NAMALWA (cell line): ENCODE measurements around the gene MAPK8.

ENCODE experiments used
- DNase-seq: peaks from one replicate; pipeline ENCODE4 v3.0.0-alpha.2; 2015; ENCODE audit warnings: low spot score

The MAPK8 gene

GRCh38 chr10:48477616-48478015 lies 171.1 kb downstream of the MAPK8 start:
- no peak for DNase-seq

GRCh38 chr10:48478469-48478868 lies 172.0 kb downstream of the MAPK8 start:
- DNase-seq, result no peak

GRCh38 chr10:48478980-48479811 lies 172.7 kb downstream of the MAPK8 start:
- DNase-seq, result no peak

GRCh38 chr10:48480397-48481374 lies 174.2 kb downstream of the MAPK8 start:
- DNase-seq, result no peak

GRCh38 chr10:48481385-48481784 lies 174.9 kb downstream of the MAPK8 start:
- DNase-seq, result no peak

- DNase-seq, result no peak
Observed at GRCh38 chr10:48482207-48482606, 175.7 kb downstream of the MAPK8 start.

GRCh38 chr10:48484911-48485310 lies 178.4 kb downstream of the MAPK8 start:
- no peak for DNase-seq

- no peak for DNase-seq
Observed at GRCh38 chr10:48485711-48486110, 179.2 kb downstream of the MAPK8 start.

- DNase-seq, result no peak
Observed at GRCh38 chr10:48487244-48487643, 180.8 kb downstream of the MAPK8 start.
